OCI-LY7 (cell line): ENCODE data around the gene CFDP1. TPM values are rescaled to one million over a fixed set of nuclear protein-coding genes. Genes with fewer than 3 reads are reported as not detected.

Source experiments
- BruUV-seq: library from RNA; stranded (reverse); fragments of 400-500 nt; replicated peaks from 2 replicates; lab custom pipeline; 2021; lab: Mats Ljungman, UMichigan
- CTCF ChIA-PET: fragments of 300-600 bp; sonication (Branson Sonifier 250); formaldehyde crosslinking; loops from one replicate; lab custom pipeline; 2022; ENCODE audit warnings: antibody characterized with exemption; ENCODE audit not compliant: unreplicated experiment; lab: Charles Lee
- POLR2A ChIA-PET: fragments of 300-600 bp; sonication (Branson Sonifier 250); formaldehyde crosslinking; loops from one replicate; lab custom pipeline; 2022; ENCODE audit warnings: antibody characterized with exemption; lab: Charles Lee
- DNase-seq: peaks from one replicate; pipeline ENCODE4 v3.0.0-alpha.2; 2015; ENCODE audit warnings: low spot score
- H2AFZ ChIP-seq: fragments of 200-600 bp; sonication (generic), shearing (Covaris generic); 2 replicates; pipeline ENCODE4 v1.6.1; 2014; ENCODE audit warnings: mild to moderate bottlenecking, antibody characterized with exemption, low read length, moderate library complexity
- H3K27ac ChIP-seq: fragments of 200-600 bp; sonication (generic); 2 replicates; pipeline ENCODE4 v1.5.1; 2014; ENCODE audit warnings: mixed run types, low read depth, mild to moderate bottlenecking, moderate library complexity, low read length, inconsistent platforms; ENCODE audit not compliant: poor library complexity, severe bottlenecking
- H3K36me3 ChIP-seq: fragments of 200-600 bp; sonication (generic); 2 replicates; pipeline ENCODE4 v1.6.1; 2014; ENCODE audit warnings: mild to moderate bottlenecking, antibody characterized with exemption, low read length, moderate library complexity, mixed read lengths; ENCODE audit not compliant: insufficient read depth
- H3K4me1 ChIP-seq: fragments of 200-600 bp; sonication (generic); 2 replicates; pipeline ENCODE4 v1.5.1; 2014; ENCODE audit warnings: mild to moderate bottlenecking, low read length; ENCODE audit not compliant: insufficient read depth, poor library complexity, severe bottlenecking
- H3K4me2 ChIP-seq: fragments of 200-600 bp; sonication (generic); 2 replicates; pipeline ENCODE4 v1.6.1; 2014; ENCODE audit warnings: mild to moderate bottlenecking, low read length
- H3K4me3 ChIP-seq: fragments of 200-600 bp; sonication (generic); 2 replicates; pipeline ENCODE4 v1.5.1; 2014; ENCODE audit warnings: mild to moderate bottlenecking, low read depth, low read length; ENCODE audit not compliant: poor library complexity, severe bottlenecking
- H3K79me2 ChIP-seq: fragments of 200-600 bp; sonication (generic); 2 replicates; pipeline ENCODE4 v1.6.1; 2016; ENCODE audit warnings: low read depth, mild to moderate bottlenecking, low read length, moderate library complexity, mixed read lengths; ENCODE audit not compliant: insufficient read depth
- H3K9me2 ChIP-seq: fragments of 200-600 bp; sonication (generic); 2 replicates; pipeline ENCODE4 v1.6.1; 2016; ENCODE audit warnings: mild to moderate bottlenecking, low read length, mixed read lengths; ENCODE audit not compliant: insufficient read depth
- H3K9me3 ChIP-seq: fragments of 200-600 bp; sonication (generic); 2 replicates; pipeline ENCODE4 v1.6.1; 2014; ENCODE audit warnings: mild to moderate bottlenecking, mixed run types, low read length, mixed read lengths
- H4K20me1 ChIP-seq: fragments of 200-600 bp; sonication (generic); 2 replicates; pipeline ENCODE4 v1.6.1; 2014; ENCODE audit warnings: mild to moderate bottlenecking, antibody characterized with exemption, low read length, moderate library complexity, mixed read lengths; ENCODE audit not compliant: insufficient read depth
- CTCF ChIP-seq: fragments of 200-600 bp; sonication (generic); conservative IDR thresholded peaks from 2 replicates; pipeline ENCODE4 v1.5.1; 2014; ENCODE audit warnings: mild to moderate bottlenecking, antibody characterized with exemption, low read length, moderate library complexity, mixed read lengths
- EZH2phosphoT487 ChIP-seq: fragments of 200-600 bp; sonication (generic); IDR thresholded peaks from 2 replicates; pipeline ENCODE4 v1.6.1; 2018; ENCODE audit warnings: low read depth, borderline replicate concordance, mild to moderate bottlenecking, mixed run types, antibody characterized with exemption, low read length, moderate library complexity, mixed read lengths
- intact Hi-C: fragments of 100-400 bp; cut with micrococcal nuclease; formaldehyde crosslinking; loops from one replicate; pipeline ENCODE4 v1.10.0; 2022; ENCODE audit not compliant: unreplicated experiment
- total RNA-seq, 2 experiments: library from RNA; depleted of rRNA in 1 of 2; stranded (reverse); fragments of >200 nt in 1 of 2; shearing (Covaris generic) in 1 of 2; gene quantifications; 2 replicates each; pipeline ENCODE4 v1.2.3, GENCODE V29; 2014 to 2022

CFDP1 gene
- total RNA-seq, 2 experiments from 2014 or later = 30.0 to 57.6 TPM

GRCh38 chr16:75301804-75302203 is 131.5 kb downstream of the CFDP1 start:
- ChIA-PET CTCF (no interaction called here), POLR2A (interaction anchor here (0.6 to 1.2 kb wide), 2 partner anchors 11 to 54 kb away, joined by 3 read pairs; no protein-coding TSS in a partner anchor)
- Histone ChIP-seq H3K4me1 (no peaks in the 10 kb centered on the region), H3K4me3 (no peak overlapping the region), H3K79me2 (no peaks in the 10 kb centered on the region), H3K9me3 (no peaks in the 10 kb centered on the region), H3K36me3 (peaks cover 40% of the 10 kb centered on the region), H2AFZ (no peak overlapping the region), H3K9me2 (no peaks in the 10 kb centered on the region), H3K4me2 (no peak overlapping the region), H3K27ac (no peak overlapping the region), H4K20me1 (no peaks in the 10 kb centered on the region)
- BruUV-seq = no TSS peak
- intact Hi-C loops = no loop called here
- DNase-seq = no peak
- TF ChIP-seq EZH2phosphoT487 (no peak), CTCF (no peak)

GRCh38 chr16:75298267-75298666 is 135.0 kb downstream of the CFDP1 start:
- intact Hi-C loops = no loop called here
- Histone ChIP-seq H3K4me1 (no peaks in the 10 kb centered on the region), H3K79me2 (no peaks in the 10 kb centered on the region), H3K4me3 (no peak overlapping the region), H4K20me1 (no peaks in the 10 kb centered on the region), H2AFZ (no peak overlapping the region), H3K4me2 (no peak overlapping the region), H3K9me2 (no peaks in the 10 kb centered on the region), H3K9me3 (no peaks in the 10 kb centered on the region), H3K36me3 (peaks cover 42% of the 10 kb centered on the region), H3K27ac (no peak overlapping the region)
- POLR2A ChIA-PET = no interaction called here
- DNase-seq = no peak
- TF ChIP-seq CTCF (no peak), EZH2phosphoT487 (no peak)
- CTCF ChIA-PET = no interaction called here
- no TSS peak for BruUV-seq

- Histone ChIP-seq H3K4me1 (peaks cover 3% of the 10 kb centered on the region), H4K20me1 (no peaks in the 10 kb centered on the region), H2AFZ (no peak overlapping the region), H3K9me3 (no peaks in the 10 kb centered on the region), H3K4me3 (no peak overlapping the region), H3K79me2 (no peaks in the 10 kb centered on the region), H3K36me3 (peaks cover 47% of the 10 kb centered on the region), H3K4me2 (no peak overlapping the region), H3K27ac (no peak overlapping the region), H3K9me2 (no peaks in the 10 kb centered on the region)
- POLR2A ChIA-PET = no interaction called here
- TF ChIP-seq CTCF = no peak
- intact Hi-C loops = no loop called here
- CTCF ChIA-PET = no interaction called here
- BruUV-seq = no TSS peak
- no peak for DNase-seq
Observed at GRCh38 chr16:75296606-75297005, 136.7 kb downstream of the CFDP1 start.
